MM.1S (cell line): ENCODE measurements around the gene PKMYT1.

Experiments
- DNase-seq: peaks from one replicate; pipeline ENCODE4 v3.0.0-alpha.2; 2015
- H2AFZ ChIP-seq: fragments of 300-600 bp; sonication (generic); 2 replicates; pipeline ENCODE4 v1.6.0; 2016; ENCODE audit warnings: antibody characterized with exemption, low read length
- H3F3A ChIP-seq: fragments of 300-600 bp; sonication (generic); 2 replicates; pipeline ENCODE4 v1.6.1; 2016; ENCODE audit warnings: mild to moderate bottlenecking, antibody characterized with exemption, low read length, moderate library complexity, mixed read lengths; ENCODE audit not compliant: insufficient read depth
- H3K27ac ChIP-seq: fragments of 300-600 bp; sonication (generic); 2 replicates; pipeline ENCODE4 v1.5.1; 2016; ENCODE audit warnings: mild to moderate bottlenecking, low read length
- H3K27me3 ChIP-seq: fragments of 300-600 bp; sonication (generic); replicated peaks from 2 replicates; pipeline ENCODE4 v1.6.0; 2016; ENCODE audit warnings: low read length; ENCODE audit not compliant: insufficient read depth
- H3K36me3 ChIP-seq: fragments of 300-600 bp; sonication (generic); replicated peaks from 2 replicates; pipeline ENCODE4 v1.6.1; 2016; ENCODE audit warnings: mild to moderate bottlenecking, low read length, mixed read lengths; ENCODE audit not compliant: insufficient read depth
- H3K4me1 ChIP-seq: fragments of 300-600 bp; sonication (generic); 2 replicates; pipeline ENCODE4 v1.6.1; 2016; ENCODE audit warnings: low read length, mixed read lengths
- H3K4me2 ChIP-seq: fragments of 300-600 bp; sonication (generic); 2 replicates; pipeline ENCODE4 v1.6.0; 2016; ENCODE audit warnings: low read depth, low read length
- H3K4me3 ChIP-seq: fragments of 300-600 bp; sonication (generic); 2 replicates; pipeline ENCODE4 v1.5.1; 2016; ENCODE audit warnings: low read length, mixed read lengths
- H3K79me2 ChIP-seq: fragments of 300-600 bp; sonication (generic); 2 replicates; pipeline ENCODE4 v1.6.1; 2016; ENCODE audit warnings: mixed run types, low read length, mixed read lengths
- H3K9ac ChIP-seq: fragments of 300-600 bp; sonication (generic); 2 replicates; pipeline ENCODE4 v1.6.1; 2016; ENCODE audit warnings: low read length, mixed read lengths
- H3K9me2 ChIP-seq: fragments of 300-600 bp; sonication (generic); replicated peaks from 2 replicates; pipeline ENCODE4 v1.6.1; 2016; ENCODE audit warnings: mild to moderate bottlenecking, low read length, mixed read lengths; ENCODE audit not compliant: insufficient read depth
- H3K9me3 ChIP-seq: fragments of 300-600 bp; sonication (generic); replicated peaks from 2 replicates; pipeline ENCODE4 v1.6.1; 2016; ENCODE audit warnings: mild to moderate bottlenecking, low read length, mixed read lengths; ENCODE audit not compliant: insufficient read depth
- H4K20me1 ChIP-seq: fragments of 300-600 bp; sonication (generic); 2 replicates; pipeline ENCODE4 v1.6.1; 2016; ENCODE audit warnings: mild to moderate bottlenecking, low read length, moderate library complexity, mixed read lengths; ENCODE audit not compliant: insufficient read depth
- EZH2 ChIP-seq: fragments of 300-600 bp; sonication (generic); optimal IDR thresholded peaks from 2 replicates; pipeline ENCODE3; 2017; ENCODE audit warnings: low read depth, mild to moderate bottlenecking, antibody characterized with exemption, low read length, mixed read lengths
- EZH2phosphoT487 ChIP-seq: fragments of 300-600 bp; sonication (generic); IDR thresholded peaks from 2 replicates; pipeline ENCODE4 v1.6.1; 2018; ENCODE audit warnings: antibody characterized with exemption, low read length
- TF ChIP-seq, protein P1 (sequence below): fragments of 300-600 bp; sonication (generic); IDR thresholded peaks from 2 replicates; pipeline ENCODE4 v1.5.1; 2016; ENCODE audit warnings: antibody characterized with exemption, low read length, mixed read lengths

Gene PKMYT1

DNA sequence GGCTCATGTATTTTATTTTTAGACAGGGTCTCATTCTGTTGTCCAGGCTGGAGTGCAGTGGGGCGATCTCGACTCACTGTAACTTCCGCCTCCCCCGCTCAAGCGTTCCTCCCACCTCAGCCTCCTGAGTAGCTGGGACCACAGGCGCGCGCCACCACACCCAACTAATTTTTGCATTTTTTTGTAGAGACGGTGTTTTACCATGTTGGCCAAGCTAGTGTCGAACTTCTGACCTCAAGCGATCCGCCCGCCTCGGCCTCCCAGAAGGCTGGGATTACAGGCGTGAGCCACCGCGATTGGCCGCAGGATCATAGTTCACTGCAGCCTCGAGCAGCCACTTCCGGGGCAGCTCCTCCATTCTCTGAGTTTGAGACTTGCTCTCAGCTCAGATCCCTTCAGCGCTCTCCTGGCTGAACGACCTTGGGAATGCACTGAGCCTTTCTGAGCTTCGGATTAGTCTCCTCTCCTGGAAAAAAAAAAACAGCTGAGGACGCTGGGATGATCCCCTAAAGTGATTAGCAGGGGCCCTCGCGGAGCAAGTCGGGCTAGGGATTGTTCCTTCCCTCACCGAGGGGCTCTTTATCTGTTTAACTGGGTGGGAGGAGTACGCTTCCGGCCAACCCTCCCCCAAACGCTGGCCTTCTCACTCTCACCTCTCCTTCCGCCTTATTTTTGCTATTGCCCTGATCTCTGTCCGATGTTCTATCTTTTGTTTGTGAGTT lies 1.1 kb upstream of the PKMYT1 start:
- DNase-seq, result no peak
- H3K27ac ChIP-seq, result no peak overlapping the region
- H3K4me3 ChIP-seq, result peak overlapping the region; percentile 90
- H3K9me2 ChIP-seq, result no peaks in the 10 kb centered on the region
- no peaks in the 10 kb centered on the region for H3K36me3 ChIP-seq
- H3K9me3 ChIP-seq, result no peaks in the 10 kb centered on the region
- TF ChIP-seq, protein P1, sequence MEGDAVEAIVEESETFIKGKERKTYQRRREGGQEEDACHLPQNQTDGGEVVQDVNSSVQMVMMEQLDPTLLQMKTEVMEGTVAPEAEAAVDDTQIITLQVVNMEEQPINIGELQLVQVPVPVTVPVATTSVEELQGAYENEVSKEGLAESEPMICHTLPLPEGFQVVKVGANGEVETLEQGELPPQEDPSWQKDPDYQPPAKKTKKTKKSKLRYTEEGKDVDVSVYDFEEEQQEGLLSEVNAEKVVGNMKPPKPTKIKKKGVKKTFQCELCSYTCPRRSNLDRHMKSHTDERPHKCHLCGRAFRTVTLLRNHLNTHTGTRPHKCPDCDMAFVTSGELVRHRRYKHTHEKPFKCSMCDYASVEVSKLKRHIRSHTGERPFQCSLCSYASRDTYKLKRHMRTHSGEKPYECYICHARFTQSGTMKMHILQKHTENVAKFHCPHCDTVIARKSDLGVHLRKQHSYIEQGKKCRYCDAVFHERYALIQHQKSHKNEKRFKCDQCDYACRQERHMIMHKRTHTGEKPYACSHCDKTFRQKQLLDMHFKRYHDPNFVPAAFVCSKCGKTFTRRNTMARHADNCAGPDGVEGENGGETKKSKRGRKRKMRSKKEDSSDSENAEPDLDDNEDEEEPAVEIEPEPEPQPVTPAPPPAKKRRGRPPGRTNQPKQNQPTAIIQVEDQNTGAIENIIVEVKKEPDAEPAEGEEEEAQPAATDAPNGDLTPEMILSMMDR, result no peak
- TF ChIP-seq EZH2, result no peak
- no peak for TF ChIP-seq EZH2phosphoT487
- H3K79me2 ChIP-seq, result peaks cover 27% of the 10 kb centered on the region
- H3F3A ChIP-seq, result 0 out of 2 replicates have a peak, but pooled peaks cover 2% of the 10 kb centered on the region
- H3K4me1 ChIP-seq, result peaks cover 5% of the 10 kb centered on the region; the same call in 1 of the 2 replicates
- peak overlapping the region; percentile 76 for H2AFZ ChIP-seq
- H3K9ac ChIP-seq, result peak overlapping the region; percentile 96; the same call in 1 of the 2 replicates
- peak overlapping the region; percentile 96; the same call in 1 of the 2 replicates for H3K4me2 ChIP-seq
- peaks cover 25% of the 10 kb centered on the region for H3K27me3 ChIP-seq
- no peaks in the 10 kb centered on the region for H4K20me1 ChIP-seq

DNA sequence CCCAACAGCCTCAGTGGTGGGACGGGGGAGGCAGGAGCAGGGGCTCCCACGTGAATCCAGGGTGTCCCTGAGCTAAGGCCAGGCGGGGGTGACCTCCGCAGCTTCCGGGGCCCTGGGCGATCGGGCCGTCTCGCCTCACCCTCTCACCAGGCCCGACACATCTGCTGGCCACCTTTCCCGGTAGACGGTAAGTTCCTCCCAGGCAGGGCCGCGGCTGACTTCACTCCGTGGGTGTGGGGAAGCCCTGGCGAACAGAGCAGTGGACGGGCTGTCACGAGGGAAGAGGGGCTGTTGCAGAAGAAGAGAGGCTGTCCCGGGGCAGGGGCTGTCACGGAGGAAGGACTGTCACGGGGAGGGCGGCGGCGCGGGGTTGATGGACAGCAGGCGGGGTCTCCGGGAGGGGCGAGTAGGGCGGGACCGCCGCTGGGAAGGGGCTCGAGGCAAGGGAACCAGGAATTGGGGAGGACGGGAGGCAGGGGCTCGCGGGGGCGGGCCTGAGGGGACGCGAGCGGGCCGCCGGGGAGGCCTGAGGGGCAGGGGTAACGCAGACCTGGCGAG lies 498 bp downstream of the PKMYT1 start:
- Histone ChIP-seq H3K4me3 (peak overlapping the region; percentile 90), H3K36me3 (no peaks in the 10 kb centered on the region), H2AFZ (peak overlapping the region; percentile 57), H3F3A (peaks cover 7% of the 10 kb centered on the region; the same call in 1 of the 2 replicates), H3K79me2 (peaks cover 27% of the 10 kb centered on the region), H3K9ac (peak overlapping the region; percentile 96), H3K27me3 (peaks cover 9% of the 10 kb centered on the region), H3K9me3 (no peaks in the 10 kb centered on the region), H4K20me1 (no peaks in the 10 kb centered on the region), H3K27ac (peak overlapping the region; percentile 12; the same call in 1 of the 2 replicates), H3K4me2 (peak overlapping the region; percentile 69), H3K4me1 (peaks cover 5% of the 10 kb centered on the region; the same call in 1 of the 2 replicates), H3K9me2 (no peaks in the 10 kb centered on the region)
- TF ChIP-seq EZH2phosphoT487 (no peak), EZH2 (no peak)
- TF ChIP-seq, protein P1, result no peak
- no peak for DNase-seq

- no peak for DNase-seq
- H3K4me2 ChIP-seq, result no peak overlapping the region
- no peaks in the 10 kb centered on the region for H3K4me1 ChIP-seq
- H3K79me2 ChIP-seq, result peaks cover 29% of the 10 kb centered on the region
- H3K9ac ChIP-seq, result no peak overlapping the region
- no peaks in the 10 kb centered on the region; the same call in 1 of the 2 replicates for H3K36me3 ChIP-seq
- peaks cover 10% of the 10 kb centered on the region for H3F3A ChIP-seq
- no peaks in the 10 kb centered on the region for H3K9me2 ChIP-seq
- H2AFZ ChIP-seq, result no peak overlapping the region
- no peaks in the 10 kb centered on the region for H3K27me3 ChIP-seq
- H3K27ac ChIP-seq, result no peak overlapping the region
- H3K4me3 ChIP-seq, result no peak overlapping the region
- TF ChIP-seq EZH2phosphoT487 (no peak), EZH2 (no peak)
- TF ChIP-seq, protein P1, result no peak
- H3K9me3 ChIP-seq, result no peaks in the 10 kb centered on the region
- H4K20me1 ChIP-seq, result no peaks in the 10 kb centered on the region
Observed at GRCh38 chr16:2977440-2977839, 2.8 kb downstream of the PKMYT1 start.
